NCI-H1092 (cell line): Measurements from ENCODE around the gene PRKCZ.
A peak's percentile ranks its signal among the peaks of the same experiment; 100 is the strongest.

Experiments used
- DNase-seq: peaks from one replicate; lab custom pipeline; 2025; lab: John Stamatoyannopoulos, UW

PRKCZ gene

DNA sequence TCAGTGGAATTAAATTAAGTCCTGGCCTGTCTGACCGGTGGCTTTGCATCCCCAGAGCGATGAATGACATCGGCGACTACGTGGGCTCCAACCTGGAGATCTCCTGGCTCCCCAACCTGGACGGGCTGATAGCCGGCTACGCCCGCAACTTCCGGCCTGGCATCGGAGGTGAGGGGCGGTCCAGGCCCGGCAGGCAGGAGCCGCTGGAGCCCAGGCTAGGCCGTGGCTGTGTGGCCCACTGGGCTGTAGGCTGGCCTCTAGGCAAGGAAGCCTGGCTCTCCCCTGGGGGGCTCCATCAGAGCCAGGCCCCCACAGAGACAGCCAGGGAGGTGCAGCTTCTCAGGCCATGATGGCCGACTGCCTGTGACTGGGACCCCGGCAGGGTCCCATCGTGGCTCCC lies 25.3 kb upstream of the PRKCZ start:
- DNase-seq = no peak

DNA sequence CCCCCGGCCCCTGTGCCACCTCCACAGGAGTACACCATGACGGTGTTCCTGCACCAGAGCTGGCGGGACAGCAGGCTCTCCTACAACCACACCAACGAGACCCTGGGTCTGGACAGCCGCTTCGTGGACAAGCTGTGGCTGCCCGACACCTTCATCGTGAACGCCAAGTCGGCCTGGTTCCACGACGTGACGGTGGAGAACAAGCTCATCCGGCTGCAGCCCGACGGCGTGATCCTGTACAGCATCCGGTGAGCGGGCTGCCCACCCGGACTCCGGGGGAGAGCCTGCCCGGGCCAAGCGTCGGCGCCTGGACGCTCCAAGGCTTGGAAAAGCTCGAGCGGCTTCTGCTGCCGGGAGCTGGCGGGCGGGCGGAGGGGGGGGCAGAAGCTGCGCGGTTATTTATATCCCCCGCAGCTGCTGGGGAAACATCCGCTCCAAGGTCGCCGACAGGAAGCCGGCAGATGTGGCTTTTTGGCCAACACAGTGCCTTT lies 24.7 kb upstream of the PRKCZ start:
- no peak for DNase-seq

DNA sequence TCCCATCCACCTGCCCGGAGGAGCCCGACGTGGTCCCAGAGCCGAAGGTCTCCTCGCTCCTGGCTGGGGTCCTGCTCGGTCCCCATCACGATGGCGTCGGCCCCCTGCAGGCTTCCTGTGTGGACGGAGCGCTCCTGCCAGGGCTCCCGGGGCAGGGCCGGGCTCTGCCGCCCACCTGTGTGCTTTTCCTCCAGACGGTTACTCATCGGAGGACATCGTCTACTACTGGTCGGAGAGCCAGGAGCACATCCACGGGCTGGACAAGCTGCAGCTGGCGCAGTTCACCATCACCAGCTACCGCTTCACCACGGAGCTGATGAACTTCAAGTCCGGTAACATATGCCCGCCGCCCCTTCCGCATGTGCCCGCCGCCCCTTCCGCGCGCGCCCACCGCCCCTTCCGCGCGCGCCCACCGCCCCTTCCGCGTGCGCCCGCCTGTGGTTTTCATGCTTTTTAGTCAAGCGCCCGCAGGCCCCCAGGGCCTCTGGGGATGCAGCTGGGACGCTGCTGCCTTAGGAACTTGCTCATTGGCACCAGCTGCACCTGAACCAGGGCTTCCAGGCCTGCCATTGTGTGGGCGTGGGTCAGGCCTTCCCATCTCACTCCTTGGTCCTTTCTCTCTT lies 22.1 kb upstream of the PRKCZ start:
- no peak for DNase-seq

DNA sequence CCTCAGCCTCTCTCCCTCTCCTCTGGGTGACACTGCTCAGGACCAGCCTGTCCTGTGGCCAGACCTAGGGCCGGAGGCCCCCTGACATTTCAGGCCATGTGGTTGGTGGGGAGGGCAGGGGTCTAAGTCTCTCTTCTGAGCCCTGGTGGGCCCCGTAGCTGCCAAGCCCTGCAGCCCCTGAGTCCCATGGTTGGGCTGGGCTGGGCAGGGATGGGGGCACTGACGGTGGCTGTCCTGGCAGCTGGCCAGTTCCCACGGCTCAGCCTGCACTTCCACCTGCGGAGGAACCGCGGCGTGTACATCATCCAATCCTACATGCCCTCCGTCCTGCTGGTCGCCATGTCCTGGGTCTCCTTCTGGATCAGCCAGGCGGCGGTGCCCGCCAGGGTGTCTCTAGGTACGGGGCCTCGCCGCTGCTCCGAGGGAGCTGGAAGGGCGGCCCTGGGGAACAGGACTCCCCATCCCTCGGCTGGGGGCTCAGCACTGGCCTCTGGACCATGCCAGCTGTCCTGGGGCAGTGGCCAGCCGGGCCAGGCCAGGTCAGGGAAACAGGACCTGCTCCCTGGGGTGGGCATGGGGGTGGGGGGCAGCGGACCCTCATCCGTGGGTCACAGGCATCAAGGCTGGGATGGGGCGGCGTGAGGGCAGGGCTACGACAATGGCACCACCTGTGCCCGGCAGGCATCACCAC lies 21.2 kb upstream of the PRKCZ start:
- no peak for DNase-seq

DNA sequence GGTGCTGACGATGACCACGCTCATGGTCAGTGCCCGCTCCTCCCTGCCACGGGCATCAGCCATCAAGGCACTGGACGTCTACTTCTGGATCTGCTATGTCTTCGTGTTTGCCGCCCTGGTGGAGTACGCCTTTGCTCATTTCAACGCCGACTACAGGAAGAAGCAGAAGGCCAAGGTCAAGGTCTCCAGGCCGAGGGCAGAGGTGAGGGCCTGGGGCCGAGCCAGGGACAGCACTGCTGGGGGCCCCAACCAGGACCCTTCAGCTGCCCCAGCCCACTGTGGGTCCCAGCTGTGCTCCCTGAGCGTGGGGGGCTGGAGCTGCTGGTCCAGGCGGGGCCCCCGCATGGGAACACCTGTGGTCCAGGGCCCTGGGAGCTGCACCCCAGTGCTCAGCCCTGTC lies 20.6 kb upstream of the PRKCZ start:
- no peak for DNase-seq

DNA sequence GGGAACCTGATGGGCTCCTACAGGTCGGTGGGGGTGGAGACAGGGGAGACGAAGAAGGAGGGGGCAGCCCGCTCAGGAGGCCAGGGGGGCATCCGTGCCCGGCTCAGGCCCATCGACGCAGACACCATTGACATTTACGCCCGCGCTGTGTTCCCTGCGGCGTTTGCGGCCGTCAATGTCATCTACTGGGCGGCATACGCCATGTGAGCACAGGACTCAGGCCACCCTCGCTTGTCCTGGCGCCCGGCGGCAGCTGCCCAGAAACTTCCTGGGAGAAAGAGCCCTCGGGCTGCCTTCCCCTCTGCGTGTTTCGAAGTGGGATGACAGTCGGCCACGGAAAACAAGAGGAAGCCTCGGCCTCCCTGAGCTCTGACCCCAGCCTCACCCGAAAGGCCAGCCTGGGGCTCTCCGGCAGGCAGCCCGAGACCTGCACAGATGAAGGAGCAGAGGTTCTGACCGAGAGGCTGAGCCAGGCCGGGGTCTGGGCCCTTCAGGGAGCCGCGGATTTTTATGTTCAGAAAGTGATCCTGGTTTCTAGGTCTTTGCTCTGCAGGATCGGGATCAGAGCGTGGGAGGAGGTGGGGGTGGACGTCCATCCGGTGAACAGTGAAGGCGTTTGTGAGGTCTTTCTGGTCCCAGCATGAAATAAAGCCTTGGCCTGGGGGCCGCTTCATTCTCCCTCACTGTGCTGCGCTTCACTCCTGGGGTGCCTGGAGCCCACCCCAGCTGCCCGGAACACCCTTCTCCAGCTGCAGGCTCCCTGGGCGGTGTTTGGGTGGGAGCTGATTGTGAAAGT lies 19.9 kb upstream of the PRKCZ start:
- DNase-seq = no peak

DNA sequence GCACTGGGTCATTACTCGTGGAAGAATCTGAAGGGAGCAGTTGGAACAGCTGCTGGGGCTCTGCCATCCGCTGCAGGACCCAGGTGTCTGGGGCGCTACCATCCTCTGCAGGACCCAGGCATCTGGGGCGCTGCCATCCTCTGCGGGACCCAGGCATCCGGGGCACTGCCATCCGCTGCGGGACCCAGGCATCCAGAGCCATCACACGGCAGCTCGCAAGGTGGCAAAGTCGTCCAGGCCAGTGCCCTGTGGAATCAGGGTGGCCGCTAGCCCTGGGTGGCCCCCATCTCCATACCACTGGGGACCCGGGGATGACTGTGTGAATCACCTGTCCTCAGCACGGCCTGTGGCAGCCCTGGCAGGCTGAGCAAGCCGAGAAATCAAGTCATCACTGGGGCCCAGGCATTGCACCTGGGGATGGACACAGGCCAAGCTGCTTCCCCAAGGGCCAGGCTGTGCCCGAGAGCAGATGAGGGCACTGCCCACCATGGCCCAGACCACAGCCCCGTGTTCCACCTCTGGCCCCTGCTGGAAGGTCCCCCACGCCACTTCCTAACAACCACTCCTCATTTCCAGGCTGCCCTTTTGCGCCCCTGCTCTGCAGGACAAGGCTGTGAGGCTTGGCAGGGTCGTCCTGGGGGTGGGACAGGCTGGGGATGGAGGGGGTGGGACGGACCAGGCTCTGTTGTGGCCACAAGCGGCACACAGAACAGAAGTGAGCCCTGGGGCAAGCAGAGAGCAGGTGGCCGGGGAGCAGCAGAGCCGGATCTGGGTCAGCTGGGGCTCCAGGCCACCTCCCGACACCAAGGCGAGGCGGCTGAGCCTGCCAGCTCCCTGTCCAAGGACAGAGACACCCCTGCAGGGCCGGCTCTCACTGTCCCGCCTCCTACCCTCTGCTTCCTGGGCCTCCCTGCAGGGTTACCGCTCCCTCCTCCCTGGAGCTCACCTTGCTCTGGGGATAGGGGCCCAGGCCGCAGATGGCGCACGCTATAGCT lies 18.4 kb upstream of the PRKCZ start:
- no peak for DNase-seq

DNA sequence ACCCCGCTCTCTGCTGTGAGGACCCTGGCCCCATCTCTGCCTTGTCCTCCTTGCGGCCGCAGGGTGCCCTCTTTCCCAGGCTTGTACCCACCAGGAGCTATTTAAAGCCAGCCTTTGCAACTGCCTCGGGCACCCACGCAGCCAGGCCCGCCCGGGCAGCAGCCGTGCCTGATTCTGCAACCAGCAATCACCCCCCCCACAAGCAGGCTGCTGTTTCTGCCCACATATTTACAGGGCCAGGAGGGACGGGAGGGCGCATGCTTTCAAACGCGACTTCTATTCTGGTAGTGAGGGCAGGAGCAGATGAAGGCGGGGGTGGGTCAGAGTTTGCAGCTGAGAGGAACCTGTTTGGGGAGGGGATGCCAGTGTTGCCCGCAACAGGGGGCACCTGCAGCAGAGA lies 17.5 kb upstream of the PRKCZ start:
- no peak for DNase-seq

DNA sequence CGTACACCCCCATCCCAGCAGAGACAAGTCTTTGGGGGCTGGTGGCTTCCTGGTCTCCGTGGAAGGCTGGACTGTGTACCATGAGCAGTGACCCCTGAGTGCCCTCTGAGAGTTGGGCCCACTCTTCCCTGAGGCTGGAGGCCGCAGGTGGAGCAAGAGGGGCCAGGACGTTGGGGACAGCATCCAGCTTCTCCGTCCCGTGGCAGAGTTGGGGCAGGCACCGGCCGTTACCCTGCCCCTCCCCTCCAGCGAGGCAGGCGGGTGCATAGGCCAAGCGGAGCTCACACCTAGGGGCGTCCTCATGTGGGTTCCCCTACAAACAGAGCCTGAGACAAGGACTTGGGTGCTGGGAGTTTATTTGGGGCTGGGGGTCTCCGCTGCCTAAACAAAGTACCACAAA lies 17.0 kb upstream of the PRKCZ start:
- no peak for DNase-seq

DNA sequence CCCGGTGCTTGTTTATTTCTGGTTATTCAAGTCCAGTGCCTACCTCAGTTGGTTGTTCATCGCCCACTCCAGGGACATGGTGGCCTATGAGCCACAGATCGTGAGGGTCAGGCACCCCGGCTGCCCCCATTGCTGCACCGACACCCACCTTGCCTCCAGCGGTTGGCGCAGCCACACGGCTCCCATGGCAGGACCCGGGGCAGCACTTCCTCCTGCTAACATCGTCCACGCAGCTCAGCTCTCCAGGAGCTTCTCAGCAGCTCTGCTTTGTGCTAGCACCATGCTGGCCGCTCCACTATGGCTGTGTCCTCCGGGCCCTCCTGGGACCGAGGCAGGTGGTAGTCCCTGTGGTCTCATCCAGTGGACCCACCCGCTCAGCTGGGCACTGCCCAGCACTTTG lies 13.9 kb upstream of the PRKCZ start:
- DNase-seq = no peak

DNA sequence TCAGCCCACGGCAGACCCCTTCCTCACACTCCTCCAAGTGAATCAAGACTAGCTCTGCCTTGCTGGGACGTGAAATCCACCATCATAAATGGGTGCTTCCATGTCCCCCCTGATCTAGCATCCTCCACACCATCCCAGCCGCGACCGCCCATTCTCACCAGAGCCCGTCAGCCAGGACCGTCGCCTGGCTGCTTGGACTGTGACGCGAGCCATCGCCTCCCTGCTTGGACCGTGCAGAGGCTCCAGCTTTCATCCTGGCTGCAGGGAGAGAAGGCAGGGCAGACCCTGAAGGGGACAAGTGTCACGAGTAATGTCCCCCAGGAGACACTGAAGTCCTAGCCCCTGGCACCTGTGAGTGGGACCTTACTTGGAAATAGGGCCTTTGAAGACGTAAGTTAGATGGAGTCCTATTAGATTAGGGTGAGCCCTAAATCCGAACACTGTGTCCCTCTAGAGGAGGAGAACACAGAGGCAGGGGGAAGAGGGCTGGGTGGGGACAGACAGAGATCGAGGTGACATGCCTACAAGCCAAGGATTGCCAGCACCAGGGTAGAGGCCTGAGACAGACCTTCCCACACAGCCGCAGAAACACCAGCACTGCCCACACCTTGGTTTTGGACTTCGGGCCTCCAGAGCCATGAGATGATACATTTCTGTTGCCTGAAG lies 12.8 kb upstream of the PRKCZ start:
- no peak for DNase-seq

DNA sequence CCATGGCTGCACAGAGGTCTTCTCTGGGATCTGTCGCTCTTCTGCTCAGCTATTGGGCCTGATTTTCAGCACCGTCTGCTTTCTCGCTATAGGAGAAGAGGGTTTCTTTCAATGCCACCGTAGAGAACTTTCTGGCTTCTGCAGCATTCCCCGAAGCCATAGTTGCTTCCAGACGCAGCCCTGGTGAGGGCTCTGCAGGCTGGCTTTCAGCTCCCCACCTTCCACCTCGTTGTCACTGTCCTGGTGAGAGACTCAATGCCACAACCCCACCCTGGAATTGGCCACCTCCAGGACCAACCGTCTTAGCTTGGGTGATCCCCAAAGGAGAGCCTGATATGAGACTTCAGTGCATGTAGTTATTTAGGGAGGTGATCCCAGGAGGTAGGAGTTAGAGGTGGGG lies 12.0 kb upstream of the PRKCZ start:
- no peak for DNase-seq

DNA sequence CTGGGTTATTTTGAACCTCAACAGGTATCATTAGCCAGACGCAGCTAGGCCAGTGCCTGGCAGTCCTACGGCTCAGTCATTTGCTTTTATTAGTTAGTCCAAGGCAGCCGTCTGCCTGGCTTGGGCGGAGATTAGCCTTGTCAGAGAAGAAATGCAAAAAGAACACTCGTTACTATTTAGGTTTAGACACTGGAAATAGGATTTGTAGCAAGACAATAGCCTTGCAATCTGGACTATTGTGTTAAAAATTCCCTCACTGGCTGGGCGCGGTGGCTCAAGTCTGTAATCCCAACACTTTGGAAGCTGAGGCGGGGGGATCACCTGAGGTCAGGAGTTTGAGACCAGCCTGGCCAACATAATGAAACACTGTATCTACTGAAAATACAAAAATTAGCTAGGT lies 11.0 kb upstream of the PRKCZ start:
- no peak for DNase-seq

DNA sequence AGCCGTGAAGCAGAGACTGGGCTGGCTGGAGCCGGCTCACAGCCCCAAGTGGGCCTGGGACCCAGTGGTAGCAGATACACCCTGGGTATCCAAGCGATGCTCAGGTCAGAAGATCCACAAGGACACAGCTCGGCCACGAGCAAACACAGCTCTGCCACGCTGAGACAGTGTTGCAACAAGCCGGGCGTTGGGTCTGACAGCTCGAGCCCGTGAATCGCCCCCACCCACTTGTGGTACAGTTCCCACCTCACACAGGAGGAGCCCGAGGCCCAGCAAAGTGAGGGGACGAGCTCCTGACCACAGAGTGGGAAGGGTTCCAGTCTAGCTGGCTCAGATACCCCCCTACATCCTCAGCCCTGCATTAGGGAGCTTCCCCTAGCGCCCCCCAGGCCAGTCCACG lies 8.9 kb upstream of the PRKCZ start:
- DNase-seq = no peak

DNA sequence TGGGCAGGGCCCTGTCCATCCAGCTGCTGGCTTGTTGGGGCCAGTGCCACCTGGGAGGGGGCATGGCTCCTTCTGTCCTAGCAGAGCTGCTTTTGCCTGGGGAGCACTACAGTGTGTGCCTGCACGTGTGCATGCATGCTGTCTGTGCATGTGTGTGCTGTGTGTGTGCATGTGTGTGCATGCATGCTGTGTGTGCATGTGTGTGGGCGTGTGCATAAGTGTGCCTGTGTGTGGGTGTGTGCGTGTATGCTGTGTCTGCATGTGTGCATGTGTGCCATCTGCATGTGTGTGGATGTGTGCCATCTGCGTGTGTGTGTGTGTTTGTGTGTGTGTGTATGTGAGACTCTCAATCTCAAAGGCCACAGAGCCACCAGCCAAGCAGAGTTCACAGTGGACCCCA lies 8.3 kb upstream of the PRKCZ start:
- no peak for DNase-seq

DNA sequence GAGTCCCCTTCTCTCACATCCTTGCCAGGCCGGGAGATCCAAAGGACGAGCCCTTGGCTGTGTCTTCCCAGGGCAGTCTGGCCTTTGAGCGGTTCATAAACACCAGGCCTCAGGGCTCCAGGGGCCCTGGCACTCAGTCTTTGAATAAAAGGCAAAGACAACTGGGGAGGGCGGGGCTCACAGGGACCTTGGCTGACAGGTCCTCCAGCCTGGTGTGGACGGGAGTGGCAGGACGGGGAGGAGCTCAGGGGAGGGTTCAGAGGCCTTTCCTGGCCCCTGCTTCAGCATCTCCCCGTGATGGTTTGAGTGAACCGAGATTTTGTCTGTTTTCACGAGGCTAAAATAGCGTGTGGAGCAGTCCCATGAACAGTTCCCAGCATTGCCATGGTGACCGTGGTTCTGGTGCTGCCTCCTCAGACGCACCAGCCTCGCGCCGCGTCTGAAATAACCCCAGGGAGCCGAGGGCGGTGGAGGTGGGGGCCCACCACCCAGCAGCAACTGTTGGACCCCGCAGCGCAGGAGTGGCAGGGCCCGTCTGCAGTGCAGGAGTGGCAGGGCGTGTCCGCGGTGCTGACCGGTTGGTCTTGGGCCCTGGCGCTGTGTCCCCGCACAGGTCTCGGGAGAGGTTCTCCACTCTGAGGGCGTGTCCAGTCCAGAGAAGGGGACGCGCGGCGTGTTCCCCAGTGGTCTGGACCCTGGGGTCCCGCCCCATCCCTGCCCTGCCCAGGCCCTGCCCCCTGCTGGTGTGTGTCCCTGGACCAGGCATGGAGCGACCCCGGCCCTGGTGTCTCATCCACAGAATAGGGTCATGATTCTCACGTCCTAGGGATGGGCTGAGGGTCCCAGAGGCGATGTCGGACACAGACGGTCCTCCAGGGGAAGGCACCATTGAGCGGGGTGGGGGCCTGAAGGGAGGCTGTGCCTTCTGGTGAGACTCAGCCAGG lies 7.1 kb upstream of the PRKCZ start:
- DNase-seq = no peak

DNA sequence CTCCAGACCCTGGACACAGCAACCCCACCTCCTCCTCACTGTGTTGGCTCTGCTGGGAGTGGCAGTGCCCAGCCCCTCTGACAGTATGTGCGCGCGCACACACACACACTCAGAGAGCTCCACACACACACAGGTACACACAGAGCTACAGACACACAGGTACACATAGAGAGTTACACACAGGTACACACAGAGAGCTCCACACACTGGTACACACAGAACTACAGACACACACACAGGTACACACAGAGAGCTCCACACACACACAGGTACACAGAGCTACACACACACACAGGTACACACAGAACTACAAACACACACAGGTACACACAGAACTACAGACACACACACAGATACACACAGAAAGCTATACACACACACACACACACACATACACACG lies 6.3 kb upstream of the PRKCZ start:
- DNase-seq = no peak

DNA sequence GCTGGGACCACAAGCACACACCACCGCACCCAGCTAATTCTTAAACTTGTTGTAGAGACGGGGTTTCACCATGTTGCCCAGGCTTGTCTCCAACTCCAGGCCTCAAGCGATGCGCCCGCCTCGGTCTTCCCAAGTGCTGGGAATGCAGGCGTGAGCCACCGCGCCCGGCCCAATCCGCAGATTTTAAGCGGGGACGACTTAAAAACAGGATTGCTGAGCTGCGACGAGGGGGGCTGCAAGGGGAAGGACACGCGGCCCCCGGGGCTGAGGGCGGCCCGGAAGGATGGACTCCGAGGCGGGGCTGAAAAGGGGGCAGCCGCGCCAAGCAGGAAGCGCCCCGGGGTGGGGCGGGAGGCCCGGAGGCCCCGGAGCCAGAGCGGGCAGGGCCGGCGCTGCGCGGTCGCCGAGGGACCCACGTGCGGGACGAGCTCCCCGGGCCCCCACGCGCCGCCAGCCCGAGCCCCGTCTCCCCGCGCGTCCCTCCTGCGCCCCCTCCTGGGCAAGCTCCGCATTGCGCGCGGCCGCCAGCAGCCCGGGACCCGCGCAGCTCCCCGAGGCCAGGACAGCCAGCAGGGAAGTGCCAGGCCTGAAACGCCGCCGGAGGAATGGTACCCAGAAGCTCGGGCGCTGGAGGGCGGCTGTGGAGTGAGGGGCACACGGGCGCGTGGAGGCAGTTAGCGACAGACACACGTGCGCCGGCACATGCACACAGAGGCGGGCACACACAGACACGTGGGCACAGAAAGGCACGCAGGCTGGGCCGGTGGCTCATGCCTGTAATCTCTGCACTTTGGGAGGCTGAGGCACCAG lies 5.5 kb upstream of the PRKCZ start:
- DNase-seq = peak; percentile 15

DNA sequence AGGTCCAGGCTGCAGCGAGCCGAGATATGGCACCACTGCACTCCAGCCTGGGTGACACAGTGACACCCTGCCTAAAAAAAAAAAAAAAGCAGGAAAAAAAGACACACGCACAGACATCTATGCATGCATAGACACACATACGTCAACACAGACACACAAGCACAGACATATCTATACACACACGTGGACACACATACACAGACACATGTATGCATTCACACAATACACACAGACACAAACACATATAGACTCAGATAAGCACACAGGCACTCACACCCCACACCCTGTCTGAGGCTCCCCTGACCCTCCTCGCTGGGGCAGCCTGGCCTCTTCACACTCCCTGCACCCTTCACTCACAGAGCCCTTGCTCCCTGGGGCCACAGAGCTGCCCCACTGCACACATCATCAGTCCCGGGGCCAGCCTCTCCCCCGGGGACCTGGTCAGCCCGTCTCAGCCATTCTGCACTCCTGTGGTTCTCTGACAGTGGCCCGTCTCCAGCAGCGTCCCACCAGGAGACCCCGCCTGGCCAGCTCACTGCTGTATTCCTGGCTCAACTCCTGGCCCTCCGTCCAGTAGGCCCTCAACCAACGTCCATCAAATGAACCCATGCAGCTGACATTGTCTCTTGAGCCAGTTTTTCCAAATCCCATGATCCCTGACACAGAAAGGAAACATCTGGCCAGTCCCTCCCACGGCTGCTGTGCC lies 4.6 kb upstream of the PRKCZ start:
- DNase-seq = no peak
